ENCODE results near the gene PYGB. TPM values are rescaled to one million over a fixed set of nuclear protein-coding genes. Genes with fewer than 3 reads are reported as not detected.

Gene PYGB
- polyA plus RNA-seq, 1 experiment = 68.8 TPM

DNA sequence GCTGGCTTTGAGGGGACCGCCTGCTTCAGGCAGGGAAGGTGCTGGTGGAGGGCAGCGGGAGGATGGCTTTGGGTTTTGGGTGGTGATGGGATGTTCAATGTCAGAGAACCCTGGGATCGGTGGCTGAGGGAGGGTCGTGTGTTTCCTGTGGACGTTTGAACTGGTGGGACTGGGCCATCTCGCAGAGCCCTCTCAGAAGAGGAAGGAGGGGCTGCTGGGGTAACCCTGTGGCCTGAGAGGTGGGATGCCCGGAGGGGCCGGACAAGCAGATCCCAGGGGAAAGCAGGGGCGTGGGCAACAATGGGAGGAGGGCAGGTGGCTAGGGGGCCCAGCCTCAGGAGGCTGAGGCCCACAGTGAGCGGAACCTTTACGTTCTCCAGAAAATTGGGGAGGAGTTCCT lies 34.9 kb downstream of the PYGB start:
- H3K4me3 ChIP-seq (ENCODE audit: low read depth, low read length) = no peak overlapping the region
- peaks cover 60% of the 10 kb centered on the region for H3K36me3 ChIP-seq (ENCODE audit: control insufficient read depth, insufficient read depth, low read length)
- TF ChIP-seq, protein P1, sequence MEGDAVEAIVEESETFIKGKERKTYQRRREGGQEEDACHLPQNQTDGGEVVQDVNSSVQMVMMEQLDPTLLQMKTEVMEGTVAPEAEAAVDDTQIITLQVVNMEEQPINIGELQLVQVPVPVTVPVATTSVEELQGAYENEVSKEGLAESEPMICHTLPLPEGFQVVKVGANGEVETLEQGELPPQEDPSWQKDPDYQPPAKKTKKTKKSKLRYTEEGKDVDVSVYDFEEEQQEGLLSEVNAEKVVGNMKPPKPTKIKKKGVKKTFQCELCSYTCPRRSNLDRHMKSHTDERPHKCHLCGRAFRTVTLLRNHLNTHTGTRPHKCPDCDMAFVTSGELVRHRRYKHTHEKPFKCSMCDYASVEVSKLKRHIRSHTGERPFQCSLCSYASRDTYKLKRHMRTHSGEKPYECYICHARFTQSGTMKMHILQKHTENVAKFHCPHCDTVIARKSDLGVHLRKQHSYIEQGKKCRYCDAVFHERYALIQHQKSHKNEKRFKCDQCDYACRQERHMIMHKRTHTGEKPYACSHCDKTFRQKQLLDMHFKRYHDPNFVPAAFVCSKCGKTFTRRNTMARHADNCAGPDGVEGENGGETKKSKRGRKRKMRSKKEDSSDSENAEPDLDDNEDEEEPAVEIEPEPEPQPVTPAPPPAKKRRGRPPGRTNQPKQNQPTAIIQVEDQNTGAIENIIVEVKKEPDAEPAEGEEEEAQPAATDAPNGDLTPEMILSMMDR (IDR thresholded peaks at IDR 0.05; ENCODE audit: insufficient read depth, low read depth, low read length) = no peak
- CTCF ChIA-PET = interaction anchor here (1.1 kb wide), 1 partner anchor 12 kb away, joined by 3 read pairs; no protein-coding TSS in a partner anchor
- POLR2A ChIA-PET = no interaction called here
- DNase-seq (ENCODE audit: low read depth) = no peak
- no peaks in the 10 kb centered on the region for H3K27me3 ChIP-seq (ENCODE audit: control insufficient read depth, insufficient read depth, low read length)

DNA sequence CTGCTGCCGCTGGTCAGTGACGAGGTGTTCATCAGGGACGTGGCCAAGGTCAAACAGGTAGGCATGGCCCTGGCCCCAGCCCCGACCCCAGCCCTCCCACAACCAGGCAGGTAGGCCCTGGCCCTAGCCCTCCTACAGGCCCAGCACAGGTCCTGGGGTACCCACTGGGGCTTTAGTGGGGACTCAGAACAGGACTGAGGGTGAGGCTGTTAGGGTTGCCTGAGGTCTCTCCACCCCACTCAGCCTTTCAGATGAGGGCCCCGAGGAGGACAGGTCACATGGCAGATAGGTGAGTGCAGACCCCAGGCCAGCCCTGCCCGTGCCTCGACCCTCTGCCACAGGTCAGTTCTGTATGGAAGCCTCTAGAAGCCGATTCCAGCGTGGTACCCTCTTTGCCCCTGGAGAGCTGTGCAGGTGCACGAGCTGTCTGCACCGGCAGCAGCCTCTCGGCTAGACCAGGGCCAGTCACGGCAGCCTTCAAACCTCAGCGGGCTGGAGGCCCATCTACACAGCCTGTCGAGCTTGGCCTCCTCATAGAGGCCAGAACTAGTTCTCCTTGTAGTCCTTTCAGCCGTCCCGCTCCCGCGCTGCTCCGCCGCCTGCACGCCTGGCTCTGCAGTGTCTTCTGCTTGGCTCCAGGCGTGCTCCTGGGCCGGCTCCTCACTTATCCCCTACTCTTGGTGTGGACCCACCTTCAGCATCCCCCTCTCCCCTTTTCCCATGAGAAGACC lies 35.5 kb downstream of the PYGB start:
- no peak for DNase-seq (ENCODE audit: low read depth)
- ChIA-PET POLR2A (no interaction called here), CTCF (interaction anchor here (0.9 to 1.4 kb wide), 3 partner anchors 11 to 289 kb away, joined by 3 read pairs; no protein-coding TSS in a partner anchor)
- TF ChIP-seq, protein P1 (IDR thresholded peaks at IDR 0.05; ENCODE audit: insufficient read depth, low read depth, low read length) = no peak
- Histone ChIP-seq H3K4me3 (ENCODE audit: low read depth, low read length) (no peak overlapping the region), H3K27me3 (ENCODE audit: control insufficient read depth, insufficient read depth, low read length) (no peaks in the 10 kb centered on the region), H3K36me3 (ENCODE audit: control insufficient read depth, insufficient read depth, low read length) (peaks cover 58% of the 10 kb centered on the region)

DNA sequence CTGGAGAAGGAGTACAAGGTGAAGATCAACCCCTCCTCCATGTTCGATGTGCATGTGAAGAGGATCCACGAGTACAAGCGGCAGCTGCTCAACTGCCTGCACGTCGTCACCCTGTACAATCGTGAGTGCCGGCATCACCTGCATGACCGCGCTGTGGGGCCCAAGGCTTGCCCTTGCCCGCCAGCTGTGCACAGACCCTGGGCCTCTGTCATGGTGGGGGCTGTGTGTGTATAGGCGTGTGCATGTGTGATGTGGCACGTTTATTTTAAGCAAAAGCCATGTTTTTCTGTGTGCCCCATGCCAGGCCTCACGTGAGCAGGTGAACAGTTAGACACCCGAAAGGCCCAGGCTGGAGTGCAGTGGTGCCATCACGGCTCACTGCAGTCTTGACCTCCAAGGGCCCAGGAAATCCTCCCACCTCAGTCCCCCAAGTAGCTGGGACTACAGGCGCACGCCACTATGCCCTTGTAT lies 36.3 kb downstream of the PYGB start:
- TF ChIP-seq, protein P1 (IDR thresholded peaks at IDR 0.05; ENCODE audit: insufficient read depth, low read depth, low read length) = no peak
- POLR2A ChIA-PET = no interaction called here
- DNase-seq (ENCODE audit: low read depth) = no peak
- no peak overlapping the region for H3K4me3 ChIP-seq (ENCODE audit: low read depth, low read length)
- H3K36me3 ChIP-seq (ENCODE audit: control insufficient read depth, insufficient read depth, low read length) = peaks cover 58% of the 10 kb centered on the region
- H3K27me3 ChIP-seq (ENCODE audit: control insufficient read depth, insufficient read depth, low read length) = no peaks in the 10 kb centered on the region
- CTCF ChIA-PET = interaction anchor here (0.9 to 1.4 kb wide), 3 partner anchors 11 to 290 kb away, joined by 3 read pairs; no protein-coding TSS in a partner anchor

DNA sequence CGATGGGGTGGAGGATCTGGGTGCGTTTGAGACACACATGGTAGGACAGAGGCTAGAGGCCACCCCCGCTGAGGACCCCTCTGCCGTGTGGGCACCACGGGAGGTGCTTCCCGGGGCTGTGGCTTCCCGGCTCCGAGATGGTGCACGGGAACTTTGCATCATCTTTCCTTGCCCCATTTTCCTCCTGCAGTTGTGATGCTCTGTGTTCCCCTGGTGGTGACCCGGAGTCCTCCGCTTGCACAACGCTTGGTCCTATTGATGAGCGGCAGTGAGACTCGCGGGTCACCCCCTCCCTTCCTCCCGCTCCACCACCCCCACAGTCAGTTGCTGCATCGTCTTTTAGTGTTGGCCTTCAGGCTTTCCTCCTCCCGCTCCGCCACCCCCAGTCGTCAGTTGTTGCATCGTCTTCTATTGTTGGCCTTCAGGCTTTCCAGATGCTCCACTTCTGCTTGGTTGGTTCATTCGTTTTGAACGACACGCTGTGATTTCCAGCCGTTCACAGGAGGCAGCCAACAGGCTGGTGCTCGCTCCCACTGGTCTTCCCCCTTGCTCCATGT lies 37.3 kb downstream of the PYGB start:
- TF ChIP-seq, protein P1 (IDR thresholded peaks at IDR 0.05; ENCODE audit: insufficient read depth, low read depth, low read length) = no peak
- ChIA-PET CTCF (interaction anchor here (1.3 to 1.4 kb wide), 2 partner anchors 9 to 15 kb away, joined by 3 read pairs; no protein-coding TSS in a partner anchor), POLR2A (no interaction called here)
- Histone ChIP-seq H3K4me3 (ENCODE audit: low read depth, low read length) (no peak overlapping the region), H3K36me3 (ENCODE audit: control insufficient read depth, insufficient read depth, low read length) (peaks cover 55% of the 10 kb centered on the region), H3K27me3 (ENCODE audit: control insufficient read depth, insufficient read depth, low read length) (no peaks in the 10 kb centered on the region)
- no peak for DNase-seq (ENCODE audit: low read depth)

Measured in BJ (cell line).